Measurements from ENCODE around the gene DEPP1.
A peak's percentile ranks its signal among the peaks of the same experiment; 100 is the strongest.

DEPP1 gene

DNA sequence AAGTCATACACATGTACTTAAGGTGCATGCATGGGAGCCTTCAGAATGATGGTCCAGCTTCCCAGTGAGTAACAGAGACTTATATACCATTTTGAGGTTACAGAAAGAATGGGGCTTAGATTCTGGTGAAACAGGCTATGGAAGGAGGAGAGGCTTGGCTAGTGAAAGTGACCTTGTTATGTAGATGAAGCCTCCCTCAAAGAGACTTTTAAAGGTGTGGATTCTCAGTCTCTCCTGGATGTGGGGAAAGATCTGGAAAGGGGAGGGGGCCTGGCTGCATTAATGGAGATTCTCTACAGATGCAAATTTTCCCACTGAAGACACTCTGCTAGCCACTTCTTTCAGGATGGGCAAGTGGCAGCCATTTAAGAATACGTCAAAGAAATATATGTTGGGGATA lies 13.5 kb downstream of the DEPP1 start:
- H3K27ac ChIP-seq: peak overlapping the region in 9 of 11 experiments; percentile 89 to 98 (median 93); a peak in 19 of 22 replicates
- TF ChIP-seq Cebpa-rat (IDR thresholded peaks at IDR 0.05): no peak
- no peaks in the 10 kb centered on the region for H3K27me3 ChIP-seq
- H3K4me1 ChIP-seq: peaks cover 82 to 100% (median 98%) of the 10 kb centered on the region in 10 experiments
- H3K4me3 ChIP-seq: peak overlapping the region in 5 of 10 experiments; percentile 87 to 92 (median 90); a peak in 10 of 20 replicates
- peaks cover 0 to 20% (median 0%) of the 10 kb centered on the region in 11 experiments; a peak in 4 of 22 replicates for H4K20me1 ChIP-seq
- peaks cover 0 to 59% (median 8%) of the 10 kb centered on the region in 11 experiments; a peak in 16 of 22 replicates for H3K36me3 ChIP-seq
- peak overlapping the region in 7 of 11 experiments; percentile 28 to 92 (median 87); a peak in 10 of 22 replicates for H3K9ac ChIP-seq
- H3K4me2 ChIP-seq: peak overlapping the region; percentile 96 to 100 (median 99)
- H3K9me3 ChIP-seq (replicated peaks in 1 of 11): no peaks in the 10 kb centered on the region

- peak overlapping the region; percentile 30 to 98 (median 93) for H3K27ac ChIP-seq
- H4K20me1 ChIP-seq: peaks cover 0 to 20% (median 0%) of the 10 kb centered on the region in 11 experiments; a peak in 4 of 22 replicates
- H3K4me1 ChIP-seq: peaks cover 71 to 95% (median 93%) of the 10 kb centered on the region in 10 experiments
- no peaks in the 10 kb centered on the region for H3K9me3 ChIP-seq (replicated peaks in 1 of 11)
- H3K4me2 ChIP-seq: peak overlapping the region; percentile 96 to 100 (median 99)
- no peaks in the 10 kb centered on the region for H3K27me3 ChIP-seq
- H3K9ac ChIP-seq: peak overlapping the region; percentile 60 to 92 (median 74)
- peaks cover 0 to 50% (median 0%) of the 10 kb centered on the region in 11 experiments; a peak in 10 of 22 replicates for H3K36me3 ChIP-seq
- peak overlapping the region; percentile 9 to 92 (median 81); a peak in 19 of 20 replicates for H3K4me3 ChIP-seq
- no peak for TF ChIP-seq Cebpa-rat (IDR thresholded peaks at IDR 0.05)
Measured at GRCh38 chr10:44963772-44964633, 14.6 kb downstream of the DEPP1 start.

GRCh38 chr10:44962870-44963738 lies 15.5 kb downstream of the DEPP1 start:
- H3K36me3 ChIP-seq: peaks cover 0 to 50% (median 0%) of the 10 kb centered on the region in 11 experiments; a peak in 10 of 22 replicates
- H3K4me2 ChIP-seq: peak overlapping the region; percentile 96 to 100 (median 99)
- peak overlapping the region; percentile 30 to 98 (median 93) for H3K27ac ChIP-seq
- peaks cover 64 to 95% (median 91%) of the 10 kb centered on the region in 10 experiments for H3K4me1 ChIP-seq
- peaks cover 0 to 20% (median 0%) of the 10 kb centered on the region in 11 experiments; a peak in 4 of 22 replicates for H4K20me1 ChIP-seq
- peak overlapping the region; percentile 9 to 92 (median 81); a peak in 18 of 20 replicates for H3K4me3 ChIP-seq
- H3K27me3 ChIP-seq: no peaks in the 10 kb centered on the region
- no peaks in the 10 kb centered on the region for H3K9me3 ChIP-seq (replicated peaks in 1 of 11)
- no peak for TF ChIP-seq Cebpa-rat (IDR thresholded peaks at IDR 0.05)
- H3K9ac ChIP-seq: peak overlapping the region; percentile 60 to 92 (median 74)

DNA sequence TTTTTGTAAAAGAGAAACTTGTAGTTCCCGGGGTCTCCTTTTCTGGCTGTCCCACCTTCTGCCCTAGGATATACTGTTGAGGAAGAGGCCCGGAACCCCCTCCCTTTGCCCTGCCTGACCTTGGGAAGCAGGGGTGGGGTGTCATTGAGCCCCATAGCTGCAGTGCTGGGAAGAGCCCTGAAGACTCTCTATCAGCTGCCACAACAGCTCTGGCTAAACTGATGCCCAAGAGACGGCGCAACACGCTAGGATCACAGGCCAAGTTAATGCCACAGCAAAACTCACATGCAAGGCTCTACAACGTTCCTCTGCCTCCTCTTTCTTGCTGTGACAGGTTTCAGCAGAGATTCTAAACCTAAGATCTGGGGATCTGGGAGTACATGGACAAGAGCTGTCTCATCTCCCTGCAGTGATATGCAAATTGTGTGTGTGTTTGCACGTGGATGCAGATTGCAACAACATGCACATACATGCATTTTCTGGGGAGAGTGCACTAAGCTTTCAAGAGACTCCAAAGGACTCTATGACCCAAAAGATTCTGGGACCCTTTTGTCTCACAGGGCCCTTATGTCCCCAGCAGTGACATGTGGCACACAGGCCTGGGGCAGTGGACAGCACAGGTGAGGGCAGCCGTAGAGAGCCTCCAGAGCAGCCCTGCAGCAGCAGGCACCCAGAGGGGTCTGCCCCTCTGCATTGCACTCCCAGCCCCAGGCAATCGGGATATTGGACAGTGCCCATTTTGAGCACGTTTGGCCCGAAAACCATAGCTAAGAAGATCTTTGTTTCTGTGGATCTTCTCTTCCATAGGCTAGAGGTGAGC lies 16.5 kb downstream of the DEPP1 start:
- peaks cover 0 to 20% (median 0%) of the 10 kb centered on the region in 11 experiments; a peak in 4 of 22 replicates for H4K20me1 ChIP-seq
- peaks cover 65 to 94% (median 91%) of the 10 kb centered on the region in 10 experiments for H3K4me1 ChIP-seq
- peaks cover 0 to 50% (median 4%) of the 10 kb centered on the region in 11 experiments; a peak in 10 of 22 replicates for H3K36me3 ChIP-seq
- H3K27me3 ChIP-seq: no peaks in the 10 kb centered on the region
- peak overlapping the region in 10 of 11 experiments; percentile 61 to 92 (median 87); a peak in 17 of 22 replicates for H3K9ac ChIP-seq
- H3K4me2 ChIP-seq: peak overlapping the region; percentile 96 to 100 (median 99)
- H3K27ac ChIP-seq: peak overlapping the region in 10 of 11 experiments; percentile 30 to 98 (median 93); a peak in 18 of 22 replicates
- H3K4me3 ChIP-seq: peak overlapping the region in 7 of 10 experiments; percentile 75 to 92 (median 90); a peak in 13 of 20 replicates
- H3K9me3 ChIP-seq (replicated peaks in 1 of 11): peaks cover 0 to 2% (median 0%) of the 10 kb centered on the region in 11 experiments; a peak in 3 of 22 replicates
- TF ChIP-seq Cebpa-rat (IDR thresholded peaks at IDR 0.05): no peak

GRCh38 chr10:44961230-44961571 lies 17.4 kb downstream of the DEPP1 start:
- peaks cover 65 to 91% (median 86%) of the 10 kb centered on the region in 10 experiments for H3K4me1 ChIP-seq
- peaks cover 0 to 10% (median 7%) of the 10 kb centered on the region in 11 experiments; a peak in 17 of 22 replicates for H3K9me3 ChIP-seq (replicated peaks in 1 of 11)
- peak overlapping the region in 8 of 10 experiments; percentile 4 to 92 (median 88); a peak in 14 of 20 replicates for H3K4me3 ChIP-seq
- H3K36me3 ChIP-seq: peaks cover 7 to 56% (median 14%) of the 10 kb centered on the region in 11 experiments; a peak in 21 of 22 replicates
- no peak for TF ChIP-seq Cebpa-rat (IDR thresholded peaks at IDR 0.05)
- peak overlapping the region; percentile 19 to 92 (median 88); a peak in 19 of 22 replicates for H3K9ac ChIP-seq
- no peaks in the 10 kb centered on the region for H3K27me3 ChIP-seq
- H3K4me2 ChIP-seq: peak overlapping the region; percentile 96 to 100 (median 99)
- peak overlapping the region in 10 of 11 experiments; percentile 19 to 98 (median 78); a peak in 19 of 22 replicates for H3K27ac ChIP-seq
- peaks cover 0 to 20% (median 0%) of the 10 kb centered on the region in 11 experiments; a peak in 4 of 22 replicates for H4K20me1 ChIP-seq

- peak overlapping the region in 9 of 10 experiments; percentile 75 to 92 (median 87); a peak in 16 of 20 replicates for H3K4me3 ChIP-seq
- H4K20me1 ChIP-seq: peaks cover 0 to 20% (median 0%) of the 10 kb centered on the region in 11 experiments; a peak in 4 of 22 replicates
- H3K36me3 ChIP-seq: peaks cover 12 to 58% (median 19%) of the 10 kb centered on the region in 11 experiments; a peak in 21 of 22 replicates
- TF ChIP-seq Cebpa-rat (IDR thresholded peaks at IDR 0.05): no peak
- H3K4me2 ChIP-seq: peak overlapping the region; percentile 96 to 100 (median 99)
- no peaks in the 10 kb centered on the region for H3K27me3 ChIP-seq
- H3K27ac ChIP-seq: peak overlapping the region in 10 of 11 experiments; percentile 19 to 98 (median 78); a peak in 18 of 22 replicates
- H3K9me3 ChIP-seq (replicated peaks in 1 of 11): peaks cover 0 to 10% (median 8%) of the 10 kb centered on the region in 11 experiments; a peak in 17 of 22 replicates
- H3K9ac ChIP-seq: peak overlapping the region; percentile 68 to 92 (median 88); a peak in 21 of 22 replicates
- H3K4me1 ChIP-seq: peaks cover 65 to 91% (median 86%) of the 10 kb centered on the region in 10 experiments
Measured at GRCh38 chr10:44960482-44961229, 18.0 kb downstream of the DEPP1 start.
